Left ventricle myocardium inferior (tissue), 1 donor: Measurements from ENCODE around the gene ZNF606. TPM values are rescaled to one million over a fixed set of nuclear protein-coding genes. Genes with fewer than 3 reads are reported as not detected.
A peak's percentile ranks its signal among the peaks of the same experiment; 100 is the strongest.
"Not testable (repeated sequence)": the region's sequence is repeated elsewhere in the genome, so short reads cannot be mapped to it uniquely, and the experiment has no call there.

ENCODE experiments used
- DNase-seq: peaks from one replicate; pipeline ENCODE4 v3.0.0-alpha.2; 2020
- H3K27ac ChIP-seq: fragments of 200-600 bp; replicated peaks from 2 replicates; pipeline ENCODE4 v1.8.0; 2021
- H3K27me3 ChIP-seq: fragments of 200-600 bp; 2 replicates; pipeline ENCODE4 v1.8.0; 2021; ENCODE audit warnings: low read depth
- H3K36me3 ChIP-seq: fragments of 200-600 bp; 2 replicates; pipeline ENCODE4 v1.8.0; 2021
- H3K4me1 ChIP-seq: fragments of 200-600 bp; 2 replicates; pipeline ENCODE4 v1.8.0; 2021
- H3K4me3 ChIP-seq: fragments of 200-600 bp; 2 replicates; pipeline ENCODE4 v1.8.0; 2021; ENCODE audit warnings: mild to moderate bottlenecking, moderate library complexity
- H3K9me3 ChIP-seq: fragments of 200-600 bp; replicated peaks from 2 replicates; pipeline ENCODE4 v1.8.0; 2021
- intact Hi-C: fragments of 100-400 bp; cut with micrococcal nuclease; formaldehyde crosslinking; loops from one replicate; pipeline ENCODE4 v1.11.0; 2022
- total RNA-seq: library from RNA; stranded (reverse); fragmentation: NEBNext Ultra II Directional; extraction: Animal tissue kit (Norgen Biotek cat#: 25700); gene quantifications from one replicate; pipeline ENCODE4 v1.2.1, GENCODE V29; 2021
- TF ChIP-seq, protein P1 (sequence below): fragments of 200-600 bp; IDR thresholded peaks from 2 replicates; pipeline ENCODE4 v1.8.0; 2021; ENCODE audit warnings: antibody characterized with exemption, mild to moderate bottlenecking, borderline replicate concordance
- donor health status: DM: no; HTN: yes; CAD: no; lungs with severe emphysema.

ZNF606 gene
- total RNA-seq, 1 donor from 2014 or later, result 13.7 TPM

GRCh38 chr19:58009666-58010301 is 7.2 kb upstream of the ZNF606 start:
- Histone ChIP-seq H3K4me3 (peak overlapping the region; percentile 65), H3K4me1 (peaks cover 18% of the 10 kb centered on the region), H3K36me3 (peaks cover 33% of the 10 kb centered on the region), H3K27ac (peak overlapping the region; percentile 84), H3K27me3 (no peaks in the 10 kb centered on the region), H3K9me3 (peaks cover 86% of the 10 kb centered on the region)
- intact Hi-C loops, result no loop called here
- DNase-seq, result peak; percentile 85
- TF ChIP-seq, protein P1, sequence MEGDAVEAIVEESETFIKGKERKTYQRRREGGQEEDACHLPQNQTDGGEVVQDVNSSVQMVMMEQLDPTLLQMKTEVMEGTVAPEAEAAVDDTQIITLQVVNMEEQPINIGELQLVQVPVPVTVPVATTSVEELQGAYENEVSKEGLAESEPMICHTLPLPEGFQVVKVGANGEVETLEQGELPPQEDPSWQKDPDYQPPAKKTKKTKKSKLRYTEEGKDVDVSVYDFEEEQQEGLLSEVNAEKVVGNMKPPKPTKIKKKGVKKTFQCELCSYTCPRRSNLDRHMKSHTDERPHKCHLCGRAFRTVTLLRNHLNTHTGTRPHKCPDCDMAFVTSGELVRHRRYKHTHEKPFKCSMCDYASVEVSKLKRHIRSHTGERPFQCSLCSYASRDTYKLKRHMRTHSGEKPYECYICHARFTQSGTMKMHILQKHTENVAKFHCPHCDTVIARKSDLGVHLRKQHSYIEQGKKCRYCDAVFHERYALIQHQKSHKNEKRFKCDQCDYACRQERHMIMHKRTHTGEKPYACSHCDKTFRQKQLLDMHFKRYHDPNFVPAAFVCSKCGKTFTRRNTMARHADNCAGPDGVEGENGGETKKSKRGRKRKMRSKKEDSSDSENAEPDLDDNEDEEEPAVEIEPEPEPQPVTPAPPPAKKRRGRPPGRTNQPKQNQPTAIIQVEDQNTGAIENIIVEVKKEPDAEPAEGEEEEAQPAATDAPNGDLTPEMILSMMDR, result no peak

- TF ChIP-seq, protein P1, result no peak
- peaks cover 91% of the 10 kb centered on the region for H3K9me3 ChIP-seq
- peak overlapping the region; percentile 84 for H3K27ac ChIP-seq
- intact Hi-C loops, result no loop called here
- DNase-seq, result no peak
- H3K27me3 ChIP-seq, result no peaks in the 10 kb centered on the region
- peaks cover 38% of the 10 kb centered on the region for H3K36me3 ChIP-seq
- H3K4me3 ChIP-seq, result peak overlapping the region; percentile 65
- peaks cover 23% of the 10 kb centered on the region for H3K4me1 ChIP-seq
Observed at GRCh38 chr19:58009301-58009665, 6.7 kb upstream of the ZNF606 start.

DNA sequence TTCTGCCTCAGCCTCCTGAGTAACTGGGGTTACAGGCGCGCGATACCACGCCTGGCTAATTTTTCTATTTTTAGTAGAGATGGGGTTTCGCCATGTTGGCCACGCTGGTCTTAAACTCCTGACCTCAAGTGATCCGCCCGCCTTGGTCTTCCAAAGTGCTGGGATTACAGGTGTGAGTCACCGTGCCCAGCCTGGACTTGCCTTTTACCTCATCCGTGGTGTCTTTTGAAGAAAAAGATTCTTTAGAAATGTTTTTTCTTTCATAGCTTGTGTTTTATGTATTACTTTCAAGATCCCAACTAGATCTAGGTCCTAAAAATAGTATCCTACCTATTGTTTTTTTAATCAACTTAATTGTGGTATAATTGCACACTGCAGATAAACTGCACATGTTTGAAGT is 6.3 kb upstream of the ZNF606 start:
- H3K27me3 ChIP-seq, H3K27ac ChIP-seq, intact Hi-C loops, DNase-seq: not testable (repeated sequence)
- H3K36me3 ChIP-seq, result peaks cover 42% of the 10 kb centered on the region
- peaks cover 95% of the 10 kb centered on the region for H3K9me3 ChIP-seq
- peak overlapping the region; percentile 65 for H3K4me3 ChIP-seq
- peaks cover 27% of the 10 kb centered on the region for H3K4me1 ChIP-seq

- DNase-seq, result no peak
- Histone ChIP-seq H3K9me3 (peaks cover 90% of the 10 kb centered on the region), H3K27ac (no peak overlapping the region), H3K36me3 (peaks cover 45% of the 10 kb centered on the region), H3K27me3 (no peaks in the 10 kb centered on the region), H3K4me3 (no peak overlapping the region), H3K4me1 (peaks cover 43% of the 10 kb centered on the region)
- TF ChIP-seq, protein P1, result peak; percentile 29
- intact Hi-C loops, result no loop called here
Observed at GRCh38 chr19:58007285-58007684, 4.7 kb upstream of the ZNF606 start.

DNA sequence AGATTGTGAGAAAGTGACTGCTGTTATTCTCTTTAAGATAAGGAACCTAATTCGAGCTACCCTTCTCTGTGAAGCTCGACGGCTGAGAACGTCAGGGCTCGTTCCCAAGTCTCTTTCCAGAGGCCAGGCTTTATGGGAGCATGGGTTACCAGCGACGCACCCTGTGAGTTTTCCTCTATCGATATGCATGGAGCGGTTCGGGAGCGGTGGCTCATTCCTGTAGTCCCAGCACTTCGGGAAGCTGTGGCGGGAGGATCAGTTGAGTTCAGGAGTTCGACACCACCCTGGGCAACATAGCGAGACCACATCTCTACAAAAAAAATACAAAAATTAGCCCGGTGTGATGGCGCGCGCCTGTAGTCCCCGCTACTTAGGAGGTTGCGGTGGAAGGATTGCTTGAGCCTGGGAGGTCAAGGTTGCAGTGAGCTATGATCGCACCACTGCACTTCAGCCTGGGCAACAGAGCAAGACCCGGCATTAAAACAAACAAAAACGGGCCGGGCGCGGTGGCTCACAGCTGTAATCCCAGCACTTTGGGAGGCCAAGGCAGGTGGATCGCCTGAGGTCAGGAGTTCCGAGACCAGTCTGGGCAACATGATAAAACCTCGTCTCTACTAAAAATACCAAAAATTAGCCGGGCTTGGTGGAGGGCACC is 681 bp upstream of the ZNF606 start:
- TF ChIP-seq, protein P1, result no peak
- Histone ChIP-seq H3K9me3 (peaks cover 69% of the 10 kb centered on the region), H3K36me3 (peaks cover 75% of the 10 kb centered on the region), H3K4me3 (peak overlapping the region; percentile 93), H3K4me1 (peaks cover 48% of the 10 kb centered on the region), H3K27me3 (no peaks in the 10 kb centered on the region), H3K27ac (peak overlapping the region; percentile 96)
- intact Hi-C loops, result no loop called here
- DNase-seq, result no peak

DNA sequence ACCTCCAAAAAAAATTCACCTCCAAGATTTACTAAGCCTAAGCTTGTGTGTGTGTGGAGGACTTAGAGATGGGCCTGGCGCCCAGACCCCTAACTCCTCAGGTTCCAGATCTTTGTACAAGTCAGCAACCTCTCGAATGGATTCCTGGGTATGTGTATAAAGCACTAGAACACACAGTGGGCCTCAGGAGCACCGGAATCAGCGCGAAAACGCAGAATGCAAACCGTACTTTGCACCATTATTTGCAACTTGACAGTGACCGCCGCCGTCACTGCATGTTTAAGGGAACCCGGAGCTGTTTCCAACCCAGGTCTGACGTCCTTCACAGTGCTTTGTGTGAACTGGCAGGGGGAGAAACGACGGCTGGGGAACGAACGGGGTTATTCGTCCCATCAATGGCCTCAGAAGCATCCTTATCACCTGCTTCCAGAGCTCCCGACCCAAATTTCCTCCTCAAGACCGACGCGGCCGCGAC is 688 bp downstream of the ZNF606 start:
- Histone ChIP-seq H3K4me1 (peaks cover 48% of the 10 kb centered on the region), H3K4me3 (peak overlapping the region; percentile 93), H3K27ac (peak overlapping the region; percentile 96), H3K27me3 (no peaks in the 10 kb centered on the region), H3K36me3 (peaks cover 78% of the 10 kb centered on the region), H3K9me3 (peaks cover 69% of the 10 kb centered on the region)
- TF ChIP-seq, protein P1, result no peak
- DNase-seq, result no peak
- intact Hi-C loops, result no loop called here
